ENCODE data around the gene XYLT1.
"Not testable (repeated sequence)": the region's sequence is repeated elsewhere in the genome, so short reads cannot be mapped to it uniquely, and the experiment has no call there.

XYLT1 gene

GRCh38 chr16:17507516-17507915, 36.8 kb upstream of the XYLT1 start:
- H3K9me3 ChIP-seq (ENCODE audit: control insufficient read depth, insufficient read depth, low read length); H3K36me3 ChIP-seq (ENCODE audit: control insufficient read depth, insufficient read depth, low read length); H3K27me3 ChIP-seq (ENCODE audit: control insufficient read depth, insufficient read depth, low read length); H3K9ac ChIP-seq (ENCODE audit: low read depth, low read length); H3K4me3 ChIP-seq (ENCODE audit: low read depth, low read length); H3K4me1 ChIP-seq (ENCODE audit: control insufficient read depth, insufficient read depth, low read length): not testable (repeated sequence)

- not testable (repeated sequence) for H3K4me3 ChIP-seq (ENCODE audit: low read depth, low read length); H3K36me3 ChIP-seq (ENCODE audit: control insufficient read depth, insufficient read depth, low read length); H3K27me3 ChIP-seq (ENCODE audit: control insufficient read depth, insufficient read depth, low read length); H3K9me3 ChIP-seq (ENCODE audit: control insufficient read depth, insufficient read depth, low read length); H3K4me1 ChIP-seq (ENCODE audit: control insufficient read depth, insufficient read depth, low read length); H3K9ac ChIP-seq (ENCODE audit: low read depth, low read length)
These were observed 35.1 kb upstream of the XYLT1 start for GRCh38 chr16:17505828-17506227.

GRCh38 chr16:17504050-17504449, 33.3 kb upstream of the XYLT1 start:
- no peaks in the 10 kb centered on the region for H3K4me1 ChIP-seq (ENCODE audit: control insufficient read depth, insufficient read depth, low read length)
- no peaks in the 10 kb centered on the region for H3K9me3 ChIP-seq (ENCODE audit: control insufficient read depth, insufficient read depth, low read length)
- H3K27me3 ChIP-seq (ENCODE audit: control insufficient read depth, insufficient read depth, low read length) = no peaks in the 10 kb centered on the region
- no peak overlapping the region for H3K4me3 ChIP-seq (ENCODE audit: low read depth, low read length)
- no peak overlapping the region for H3K9ac ChIP-seq (ENCODE audit: low read depth, low read length)
- H3K36me3 ChIP-seq (ENCODE audit: control insufficient read depth, insufficient read depth, low read length) = no peaks in the 10 kb centered on the region

- H3K4me3 ChIP-seq (ENCODE audit: low read depth, low read length) = no peak overlapping the region
- H3K4me1 ChIP-seq (ENCODE audit: control insufficient read depth, insufficient read depth, low read length) = no peaks in the 10 kb centered on the region
- H3K9ac ChIP-seq (ENCODE audit: low read depth, low read length) = no peak overlapping the region
- no peaks in the 10 kb centered on the region for H3K36me3 ChIP-seq (ENCODE audit: control insufficient read depth, insufficient read depth, low read length)
- no peaks in the 10 kb centered on the region for H3K9me3 ChIP-seq (ENCODE audit: control insufficient read depth, insufficient read depth, low read length)
- H3K27me3 ChIP-seq (ENCODE audit: control insufficient read depth, insufficient read depth, low read length) = no peaks in the 10 kb centered on the region
These were observed 32.6 kb upstream of the XYLT1 start for GRCh38 chr16:17503331-17503730.

GRCh38 chr16:17501321-17501720, 30.6 kb upstream of the XYLT1 start:
- H3K36me3 ChIP-seq (ENCODE audit: control insufficient read depth, insufficient read depth, low read length) = no peaks in the 10 kb centered on the region
- no peaks in the 10 kb centered on the region for H3K9me3 ChIP-seq (ENCODE audit: control insufficient read depth, insufficient read depth, low read length)
- no peaks in the 10 kb centered on the region for H3K27me3 ChIP-seq (ENCODE audit: control insufficient read depth, insufficient read depth, low read length)
- no peak overlapping the region for H3K4me3 ChIP-seq (ENCODE audit: low read depth, low read length)
- no peak overlapping the region for H3K9ac ChIP-seq (ENCODE audit: low read depth, low read length)
- H3K4me1 ChIP-seq (ENCODE audit: control insufficient read depth, insufficient read depth, low read length) = no peaks in the 10 kb centered on the region

GRCh38 chr16:17499223-17499902, 28.6 kb upstream of the XYLT1 start:
- H3K36me3 ChIP-seq (ENCODE audit: control insufficient read depth, insufficient read depth, low read length) = no peaks in the 10 kb centered on the region

GRCh38 chr16:17497648-17498047, 26.9 kb upstream of the XYLT1 start:
- Histone ChIP-seq H3K36me3 (ENCODE audit: control insufficient read depth, insufficient read depth, low read length) (no peaks in the 10 kb centered on the region), H3K27me3 (ENCODE audit: control insufficient read depth, insufficient read depth, low read length) (no peaks in the 10 kb centered on the region), H3K4me3 (ENCODE audit: low read depth, low read length) (no peak overlapping the region), H3K9ac (ENCODE audit: low read depth, low read length) (no peak overlapping the region), H3K4me1 (ENCODE audit: control insufficient read depth, insufficient read depth, low read length) (no peaks in the 10 kb centered on the region), H3K9me3 (ENCODE audit: control insufficient read depth, insufficient read depth, low read length) (no peaks in the 10 kb centered on the region)

More at GRCh38 chr16:17499223-17499902, 28.6 kb upstream of the XYLT1 start:
- Histone ChIP-seq H3K4me1 (ENCODE audit: control insufficient read depth, insufficient read depth, low read length) (no peaks in the 10 kb centered on the region), H3K27me3 (ENCODE audit: control insufficient read depth, insufficient read depth, low read length) (no peaks in the 10 kb centered on the region), H3K9me3 (ENCODE audit: control insufficient read depth, insufficient read depth, low read length) (no peaks in the 10 kb centered on the region), H3K4me3 (ENCODE audit: low read depth, low read length) (no peak overlapping the region), H3K9ac (ENCODE audit: low read depth, low read length) (no peak overlapping the region)

- Histone ChIP-seq H3K9me3 (ENCODE audit: control insufficient read depth, insufficient read depth, low read length) (no peaks in the 10 kb centered on the region), H3K27me3 (ENCODE audit: control insufficient read depth, insufficient read depth, low read length) (no peaks in the 10 kb centered on the region), H3K4me3 (ENCODE audit: low read depth, low read length) (no peak overlapping the region), H3K9ac (ENCODE audit: low read depth, low read length) (no peak overlapping the region), H3K36me3 (ENCODE audit: control insufficient read depth, insufficient read depth, low read length) (no peaks in the 10 kb centered on the region), H3K4me1 (ENCODE audit: control insufficient read depth, insufficient read depth, low read length) (no peaks in the 10 kb centered on the region)
These were observed 26.1 kb upstream of the XYLT1 start for GRCh38 chr16:17496891-17497290.

GRCh38 chr16:17493012-17493411, 22.3 kb upstream of the XYLT1 start:
- no peak overlapping the region for H3K9ac ChIP-seq (ENCODE audit: low read depth, low read length)
- no peaks in the 10 kb centered on the region for H3K9me3 ChIP-seq (ENCODE audit: control insufficient read depth, insufficient read depth, low read length)
- no peaks in the 10 kb centered on the region for H3K4me1 ChIP-seq (ENCODE audit: control insufficient read depth, insufficient read depth, low read length)
- H3K36me3 ChIP-seq (ENCODE audit: control insufficient read depth, insufficient read depth, low read length) = no peaks in the 10 kb centered on the region
- no peaks in the 10 kb centered on the region for H3K27me3 ChIP-seq (ENCODE audit: control insufficient read depth, insufficient read depth, low read length)
- no peak overlapping the region for H3K4me3 ChIP-seq (ENCODE audit: low read depth, low read length)

GRCh38 chr16:17491140-17491662, 20.4 kb upstream of the XYLT1 start:
- no peaks in the 10 kb centered on the region for H3K36me3 ChIP-seq (ENCODE audit: control insufficient read depth, insufficient read depth, low read length)
- H3K27me3 ChIP-seq (ENCODE audit: control insufficient read depth, insufficient read depth, low read length) = no peaks in the 10 kb centered on the region
- no peaks in the 10 kb centered on the region for H3K4me1 ChIP-seq (ENCODE audit: control insufficient read depth, insufficient read depth, low read length)
- no peak overlapping the region for H3K4me3 ChIP-seq (ENCODE audit: low read depth, low read length)
- no peak overlapping the region for H3K9ac ChIP-seq (ENCODE audit: low read depth, low read length)
- no peaks in the 10 kb centered on the region for H3K9me3 ChIP-seq (ENCODE audit: control insufficient read depth, insufficient read depth, low read length)

GRCh38 chr16:17488506-17488905, 17.7 kb upstream of the XYLT1 start:
- Histone ChIP-seq H3K36me3 (ENCODE audit: control insufficient read depth, insufficient read depth, low read length) (no peaks in the 10 kb centered on the region), H3K4me1 (ENCODE audit: control insufficient read depth, insufficient read depth, low read length) (no peaks in the 10 kb centered on the region), H3K27me3 (ENCODE audit: control insufficient read depth, insufficient read depth, low read length) (no peaks in the 10 kb centered on the region), H3K9me3 (ENCODE audit: control insufficient read depth, insufficient read depth, low read length) (no peaks in the 10 kb centered on the region), H3K9ac (ENCODE audit: low read depth, low read length) (no peak overlapping the region), H3K4me3 (ENCODE audit: low read depth, low read length) (no peak overlapping the region)

- Histone ChIP-seq H3K9me3 (ENCODE audit: control insufficient read depth, insufficient read depth, low read length) (no peaks in the 10 kb centered on the region), H3K9ac (ENCODE audit: low read depth, low read length) (no peak overlapping the region), H3K27me3 (ENCODE audit: control insufficient read depth, insufficient read depth, low read length) (no peaks in the 10 kb centered on the region), H3K4me3 (ENCODE audit: low read depth, low read length) (no peak overlapping the region), H3K36me3 (ENCODE audit: control insufficient read depth, insufficient read depth, low read length) (no peaks in the 10 kb centered on the region), H3K4me1 (ENCODE audit: control insufficient read depth, insufficient read depth, low read length) (no peaks in the 10 kb centered on the region)
These were observed 12.6 kb upstream of the XYLT1 start for GRCh38 chr16:17483351-17483750.

All from iPS-15b (cell line).